H1 (cell line): Measurements from ENCODE around the gene DPY19L2. TPM values are rescaled to one million over a fixed set of nuclear protein-coding genes. Genes with fewer than 3 reads are reported as not detected.

ENCODE experiments used
- CTCF ChIA-PET: fragments of 300-600 bp; sonication (Branson Sonifier 250); formaldehyde crosslinking; loops from one replicate; lab custom pipeline; 2021; ENCODE audit not compliant: partially characterized antibody; lab: Charles Lee
- POLR2A ChIA-PET: fragments of 300-600 bp; sonication (Branson Sonifier 250); formaldehyde crosslinking; loops from one replicate; lab custom pipeline; 2021; ENCODE audit warnings: inconsistent platforms; ENCODE audit not compliant: partially characterized antibody; lab: Charles Lee
- DNase-seq, 2 experiments: peaks; one replicate each; pipeline versions ENCODE4 v3.0.0 to v3.0.0-alpha.2; 2010 to 2022; ENCODE audit warnings: low spot score in 2 of 2, low read depth in 1 of 2, mixed read lengths in 1 of 2
- FAIRE-seq: peaks from 2 replicates; lab custom pipeline; 2011; peaks lifted over from hg19 to GRCh38; lab: Jason Lieb, UNC
- H2AFZ ChIP-seq: 2 replicates; pipeline ENCODE4 v1.8.1; 2012; ENCODE audit warnings: low read length, inconsistent platforms
- H2AK5ac ChIP-seq: 2 replicates; pipeline ENCODE4 v1.6.1; 2013; ENCODE audit warnings: low read depth, low read length
- H2BK120ac ChIP-seq: replicated peaks from 2 replicates; pipeline ENCODE3; 2013; ENCODE audit warnings: low read depth, low read length, inconsistent platforms
- H2BK12ac ChIP-seq: 2 replicates; pipeline ENCODE4 v1.6.1; 2013; ENCODE audit warnings: low read depth, low read length
- H2BK15ac ChIP-seq: 2 replicates; pipeline ENCODE4 v1.6.1; 2013; ENCODE audit warnings: low read length
- H2BK20ac ChIP-seq: 2 replicates; pipeline ENCODE4 v1.6.1; 2013; ENCODE audit warnings: low read length
- H2BK5ac ChIP-seq: 2 replicates; pipeline ENCODE4 v1.6.1; 2013; ENCODE audit warnings: low read depth, low read length
- H3K14ac ChIP-seq: 2 replicates; pipeline ENCODE4 v1.6.1; 2013; ENCODE audit warnings: inconsistent platforms; ENCODE audit not compliant: insufficient read length
- H3K18ac ChIP-seq: 2 replicates; pipeline ENCODE4 v1.6.1; 2013; ENCODE audit warnings: low read length; ENCODE audit errors: extremely low read depth
- H3K23ac ChIP-seq: 2 replicates; pipeline ENCODE4 v1.6.1; 2013; ENCODE audit warnings: inconsistent platforms; ENCODE audit not compliant: insufficient read length
- H3K23me2 ChIP-seq: 2 replicates; pipeline ENCODE4 v1.6.1; 2013; ENCODE audit warnings: low read depth, low read length
- H3K27ac ChIP-seq: 2 replicates; pipeline ENCODE4 v1.6.1; 2011; ENCODE audit warnings: low read depth, low read length, inconsistent platforms
- H3K27me3 ChIP-seq, 4 experiments: replicated peaks in 1 of 4; 1 replicate in 1 of 4; 2 replicates in 3 of 4; pipeline versions ENCODE4 v1.6.1 to v1.8.1; 2011 to 2013; ENCODE audit warnings: low read length in 3 of 4, mild to moderate bottlenecking in 3 of 4, inconsistent platforms in 2 of 4, mixed read lengths in 2 of 4, moderate library complexity in 1 of 4; ENCODE audit not compliant: control insufficient read depth in 3 of 4, insufficient read depth in 3 of 4; ENCODE audit errors: extremely low read depth in 1 of 4
- H3K36me3 ChIP-seq, 4 experiments: 2 replicates each; pipeline versions ENCODE4 v1.6.1 to v1.8.1; 2011 to 2013; ENCODE audit warnings: mild to moderate bottlenecking in 4 of 4, low read length in 3 of 4, moderate library complexity in 2 of 4, control low read depth in 1 of 4, inconsistent platforms in 1 of 4; ENCODE audit not compliant: insufficient read depth in 4 of 4, control insufficient read depth in 2 of 4
- H3K4ac ChIP-seq: replicated peaks from 2 replicates; pipeline ENCODE3; 2013; ENCODE audit warnings: low read length, low read depth, mixed read lengths, inconsistent platforms; ENCODE audit not compliant: insufficient read length
- H3K4me1 ChIP-seq, 4 experiments: replicated peaks in 1 of 4; 1 replicate in 1 of 4; 2 replicates in 3 of 4; pipeline versions ENCODE4 v1.6.1 to v1.8.1; 2011 to 2013; ENCODE audit warnings: low read length in 3 of 4, inconsistent platforms in 2 of 4, mixed read lengths in 1 of 4; ENCODE audit not compliant: insufficient read depth in 4 of 4, control insufficient read depth in 3 of 4
- H3K4me2 ChIP-seq, 2 experiments: 2 replicates each; pipeline versions ENCODE4 v1.6.1 to v1.8.1; 2011 to 2013; ENCODE audit warnings: low read depth in 2 of 2, low read length in 2 of 2, control low read depth in 1 of 2, inconsistent platforms in 1 of 2, mild to moderate bottlenecking in 1 of 2; ENCODE audit not compliant: insufficient read depth in 1 of 2
- H3K4me3 ChIP-seq, 4 experiments: fragments of 200-600, 300-600 bp in 1 of 4; sonication (generic), shearing (Covaris generic), sonication (Bioruptor Twin) in 1 of 4; 2 replicates each; pipeline versions ENCODE4 v1.5.1 to v1.8.1; 2011 to 2016; ENCODE audit warnings: low read length in 4 of 4, low read depth in 3 of 4, control low read depth in 2 of 4, inconsistent platforms in 2 of 4, mild to moderate bottlenecking in 2 of 4, mixed read lengths in 1 of 4, moderate library complexity in 1 of 4; ENCODE audit not compliant: insufficient read depth in 2 of 4; ENCODE audit errors: extremely low read depth in 1 of 4
- H3K56ac ChIP-seq: replicated peaks from 2 replicates; pipeline ENCODE3; 2013; ENCODE audit warnings: low read depth, mild to moderate bottlenecking, mixed read lengths, low read length, inconsistent platforms; ENCODE audit not compliant: insufficient read length
- H3K79me1 ChIP-seq: 2 replicates; pipeline ENCODE4 v1.6.1; 2013; ENCODE audit warnings: low read depth, low read length, control low read depth
- H3K79me2 ChIP-seq, 2 experiments: 2 replicates each; pipeline versions ENCODE4 v1.6.1 to v1.8.1; 2012 to 2013; ENCODE audit warnings: low read length in 2 of 2, mild to moderate bottlenecking in 2 of 2, inconsistent platforms in 1 of 2; ENCODE audit not compliant: insufficient read depth in 2 of 2, control insufficient read depth in 1 of 2
- H3K9ac ChIP-seq, 4 experiments: replicated peaks in 1 of 4; 1 replicate in 1 of 4; 2 replicates in 3 of 4; pipeline versions ENCODE4 v1.6.1 to v1.8.1; 2011 to 2013; ENCODE audit warnings: low read depth in 3 of 4, low read length in 3 of 4, control low read depth in 2 of 4, mild to moderate bottlenecking in 2 of 4, moderate library complexity in 2 of 4, inconsistent platforms in 1 of 4; ENCODE audit errors: extremely low read depth in 1 of 4
- H3K9me3 ChIP-seq, 2 experiments: 2 replicates each; pipeline versions ENCODE4 v1.6.1 to v1.8.1; 2012 to 2013; ENCODE audit warnings: mild to moderate bottlenecking in 2 of 2, moderate library complexity in 2 of 2, control low read depth in 1 of 2, inconsistent platforms in 1 of 2, low read depth in 1 of 2, low read length in 1 of 2, mixed read lengths in 1 of 2; ENCODE audit not compliant: insufficient read depth in 2 of 2
- H4K20me1 ChIP-seq, 2 experiments: replicated peaks in 1 of 2; 2 replicates each; pipeline versions ENCODE3 to v1.8.1; 2011 to 2013; ENCODE audit warnings: inconsistent platforms in 2 of 2, low read length in 2 of 2, mild to moderate bottlenecking in 1 of 2; ENCODE audit not compliant: insufficient read depth in 2 of 2, control insufficient read depth in 1 of 2
- H4K5ac ChIP-seq: 2 replicates; pipeline ENCODE4 v1.6.1; 2013; ENCODE audit warnings: low read length, low read depth, mixed read lengths, inconsistent platforms; ENCODE audit not compliant: insufficient read length
- H4K8ac ChIP-seq: 2 replicates; pipeline ENCODE4 v1.8.0; 2013; ENCODE audit warnings: mild to moderate bottlenecking, moderate library complexity, low read length, inconsistent platforms; ENCODE audit not compliant: insufficient read depth; ENCODE audit errors: extremely low read depth
- H4K91ac ChIP-seq: replicated peaks from 2 replicates; pipeline ENCODE3; 2013; ENCODE audit warnings: low read length, mixed read lengths, inconsistent platforms; ENCODE audit not compliant: insufficient read length
- ATF2 ChIP-seq: IDR thresholded peaks from 2 replicates; pipeline ENCODE4 v1.6.1; 2012; ENCODE audit warnings: low read length, inconsistent platforms
- CBX8 ChIP-seq: fragments of 300-800, 300-1000 bp; sonication (generic); IDR thresholded peaks from 2 replicates; pipeline ENCODE4 v1.7.1; 2016; ENCODE audit warnings: low read depth, low read length, borderline replicate concordance
- FOSL1 ChIP-seq: IDR thresholded peaks from 2 replicates; pipeline ENCODE4 v1.6.1; 2011; ENCODE audit warnings: mild to moderate bottlenecking, low read depth, low read length, moderate library complexity; ENCODE audit not compliant: insufficient read depth
- GABPA ChIP-seq: IDR thresholded peaks from 2 replicates; pipeline ENCODE4 v1.6.1; 2011; ENCODE audit warnings: mild to moderate bottlenecking, low read length, moderate library complexity, borderline replicate concordance; ENCODE audit not compliant: insufficient read depth
- JUN ChIP-seq: IDR thresholded peaks from 2 replicates; pipeline ENCODE4 v1.6.1; 2011; ENCODE audit warnings: low read depth, mild to moderate bottlenecking, improper control_type of control experiment, low read length
- KDM5A ChIP-seq: fragments of 200-600 bp; IDR thresholded peaks from 2 replicates; pipeline ENCODE4 v1.7.1; 2012; ENCODE audit warnings: mild to moderate bottlenecking, low read length, inconsistent platforms, mixed read lengths
- MAFK ChIP-seq: IDR thresholded peaks from 2 replicates; pipeline ENCODE4 v1.6.1; 2012; ENCODE audit warnings: low read depth, mild to moderate bottlenecking, improper control_type of control experiment, low read length
- NANOG ChIP-seq: IDR thresholded peaks from 2 replicates; pipeline ENCODE4 v1.6.1; 2011; ENCODE audit warnings: low read length, low read depth, mild to moderate bottlenecking, inconsistent platforms; ENCODE audit not compliant: insufficient read depth, poor library complexity, severe bottlenecking
- NRF1 ChIP-seq: IDR thresholded peaks from 2 replicates; pipeline ENCODE4 v1.6.1; 2011; ENCODE audit warnings: mild to moderate bottlenecking, low read depth, low read length, improper control_type of control experiment
- SP2 ChIP-seq: IDR thresholded peaks from 2 replicates; pipeline ENCODE4 v1.6.1; 2012; ENCODE audit warnings: mild to moderate bottlenecking, low read length, inconsistent platforms
- SRF ChIP-seq: IDR thresholded peaks from 2 replicates; pipeline ENCODE4 v1.6.1; 2011; ENCODE audit warnings: mild to moderate bottlenecking, low read depth, low read length, moderate library complexity
- WGBS, 2 experiments: shearing (Covaris generic) in 1 of 2; methylation state at CpG; one replicate each; pipeline versions ENCODE4 v1.1.6 to v1.1.7; 2013 to 2015; ENCODE audit warnings: low lambda C conversion rate in 2 of 2, mixed read lengths in 2 of 2, inconsistent platforms in 1 of 2, low coverage in 1 of 2, missing lambda C conversion rate in 1 of 2; ENCODE audit not compliant: insufficient replicate concordance in 2 of 2, insufficient coverage in 1 of 2, insufficient read length in 1 of 2; ENCODE audit errors: extremely low coverage in 1 of 2, missing lambda C conversion rate in 1 of 2; 5-methylcytosine and 5-hydroxymethylcytosine counted together
- polyA plus RNA-seq, 7 experiments: library from polyadenylated mRNA; depleted of rRNA in 3 of 7; stranded (reverse) in 5 of 7; unstranded in 2 of 7; fragments of >200 nt in 5 of 7; fragments of 200-250 nt in 2 of 7; gene quantifications; 1 replicate in 5 of 7; 2 replicates in 1 of 7; 4 replicates in 1 of 7; pipeline versions ENCODE4 v1.2.1 to v1.2.3, GENCODE V29; 2011 to 2013; ENCODE audit warnings: missing spikeins in 2 of 7, mixed read lengths in 2 of 7
- total RNA-seq: library from RNA; stranded (reverse); fragmentation: NEBNext Ultra II Directional; extraction: Animal tissue kit (Norgen Biotek cat#: 25700); gene quantifications from 2 replicates; pipeline ENCODE4 v1.2.1, GENCODE V29; 2021

DPY19L2 gene
- total and polyA plus RNA-seq, 2 of the 8 experiments (the other 6 are each of a cell fraction or from before 2014, with no cell fraction given): 2.2 to 3.3 TPM

GRCh38 chr12:63521706-63522105 is 146.6 kb downstream of the DPY19L2 start:
- Histone ChIP-seq H3K18ac (no peak overlapping the region), H3K4me2 (no peak overlapping the region), H4K5ac (no peak overlapping the region), H4K8ac (no peak overlapping the region), H3K79me1 (no peaks in the 10 kb centered on the region), H3K23ac (no peak overlapping the region), H3K9ac (no peak overlapping the region), H2BK5ac (no peak overlapping the region), H3K36me3 (no peaks in the 10 kb centered on the region), H3K23me2 (no peaks in the 10 kb centered on the region), H3K79me2 (no peaks in the 10 kb centered on the region), H4K91ac (no peak overlapping the region), H3K4me3 (no peak overlapping the region), H3K27ac (no peak overlapping the region), H4K20me1 (no peaks in the 10 kb centered on the region), H3K14ac (no peak overlapping the region), H2BK12ac (no peak overlapping the region), H3K4ac (no peak overlapping the region), H2BK120ac (no peak overlapping the region), H2BK20ac (no peak overlapping the region), H3K27me3 (no peaks in the 10 kb centered on the region), H2AK5ac (no peak overlapping the region), H3K4me1 (no peaks in the 10 kb centered on the region), H2AFZ (no peak overlapping the region), H3K56ac (no peak overlapping the region), H2BK15ac (no peak overlapping the region), H3K9me3 (no peaks in the 10 kb centered on the region)
- DNase-seq (no peak), FAIRE-seq (no peak)
- ChIA-PET POLR2A (interaction anchor here (0.6 kb wide), 1 partner anchor 355 kb away, joined by 4 read pairs; no protein-coding TSS in a partner anchor), CTCF (interaction anchor here (1.5 to 2.5 kb wide), 2 partner anchors 31 to 101 kb away, joined by 3 to 6 read pairs; no protein-coding TSS in a partner anchor)
- 75% methylated on average over 2 of the region's 2 CpGs; no CpG with 5 or more reads in 1 of the 2 experiments for WGBS, 2 experiments
- no peak for TF ChIP-seq SRF
- TF ChIP-seq MAFK: no peak
- no peak for TF ChIP-seq JUN
- no peak for TF ChIP-seq CBX8
- TF ChIP-seq NANOG: no peak
- no peak for TF ChIP-seq KDM5A
- no peak for TF ChIP-seq GABPA
- no peak for TF ChIP-seq SP2
- no peak for TF ChIP-seq FOSL1
- TF ChIP-seq ATF2: no peak
- no peak for TF ChIP-seq NRF1
